NCI-H1694 treated with DMSO at 0.1 percent for 48 hours (cell line): ENCODE measurements around the gene CORO2B.

Experiments
- DNase-seq: peaks from one replicate; lab custom pipeline; 2025; lab: John Stamatoyannopoulos, UW

CORO2B gene

GRCh38 chr15:68609629-68610028 is 30.8 kb downstream of the CORO2B start:
- no peak for DNase-seq

GRCh38 chr15:68610825-68611224 is 32.0 kb downstream of the CORO2B start:
- DNase-seq: no peak

DNA sequence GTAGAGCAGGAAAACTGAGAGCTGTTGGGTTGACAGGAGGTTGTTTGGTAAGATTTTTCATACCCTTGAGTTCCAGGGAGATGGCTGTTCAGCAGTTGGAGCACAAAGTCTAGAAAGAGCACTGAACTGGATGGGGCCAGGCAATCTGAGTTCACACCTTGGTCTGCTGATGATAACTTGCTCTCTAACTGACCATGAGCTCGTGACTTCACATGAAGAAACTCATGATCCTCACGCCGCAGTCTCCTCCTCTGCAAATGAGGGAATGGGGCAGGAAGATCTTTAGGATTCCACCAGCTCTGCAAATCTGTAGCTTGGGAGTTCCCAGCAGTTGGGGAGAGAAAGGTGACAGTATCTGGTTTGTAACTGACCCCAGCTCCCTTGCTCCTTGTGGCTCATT is 33.7 kb downstream of the CORO2B start:
- DNase-seq: no peak

- DNase-seq: no peak
Observed at GRCh38 chr15:68612979-68613740, 34.4 kb downstream of the CORO2B start.

DNA sequence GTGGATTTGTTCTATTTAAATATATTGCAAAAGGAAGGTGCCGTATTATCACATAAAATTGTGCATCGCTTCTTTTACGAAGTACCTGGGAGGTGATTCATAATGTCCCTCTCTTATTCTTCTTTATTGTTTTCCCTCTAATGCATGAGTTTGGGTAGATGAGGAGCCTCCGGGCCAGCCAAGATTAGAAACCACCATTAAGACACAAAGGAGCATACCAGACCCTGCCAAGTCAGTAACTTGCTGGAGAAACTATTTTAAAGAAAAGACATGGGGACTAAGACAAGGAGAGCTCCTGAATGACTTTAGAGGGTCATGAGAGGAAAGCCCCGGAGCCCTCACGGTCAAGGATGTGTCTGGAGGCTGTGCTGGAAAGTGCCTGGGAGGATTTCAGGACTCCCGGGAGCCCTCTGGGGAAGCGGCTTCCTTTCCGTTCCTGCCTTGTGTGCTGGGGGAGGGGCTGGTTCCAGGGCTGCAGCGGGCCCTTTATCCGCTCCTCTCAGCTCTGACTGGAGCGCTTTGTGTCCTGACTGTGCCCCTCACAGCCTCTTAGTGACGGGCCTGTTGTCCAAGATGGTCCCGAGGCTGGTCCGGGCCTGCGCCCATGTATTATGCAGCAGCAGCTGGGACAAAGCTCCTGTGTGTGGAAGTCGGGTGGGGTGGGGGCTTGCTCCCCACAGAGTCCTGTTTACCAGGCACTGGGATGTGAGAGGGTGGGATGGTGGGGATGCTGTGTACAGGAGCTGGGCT is 35.7 kb downstream of the CORO2B start:
- no peak for DNase-seq

DNA sequence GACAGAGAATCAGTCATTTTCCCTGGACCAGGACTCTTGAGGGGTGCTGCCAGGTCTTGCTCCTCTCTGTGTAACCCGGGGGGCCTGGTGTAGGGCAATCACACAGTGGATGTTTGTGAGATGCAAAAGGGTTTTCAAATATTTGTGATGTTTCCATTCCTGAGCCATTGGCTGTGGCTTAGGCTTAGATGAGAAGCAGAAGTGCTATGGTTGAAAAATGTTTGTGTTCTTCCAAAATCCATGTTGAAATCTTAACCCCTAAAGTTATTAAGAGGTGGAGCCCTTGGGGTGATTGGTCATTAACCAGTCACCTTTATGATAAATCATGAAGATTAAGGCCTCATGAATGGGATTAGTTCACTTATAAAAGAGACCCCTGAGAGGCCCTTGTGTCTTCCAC is 36.5 kb downstream of the CORO2B start:
- DNase-seq: no peak

GRCh38 chr15:68615811-68616210 is 37.0 kb downstream of the CORO2B start:
- DNase-seq: no peak

DNA sequence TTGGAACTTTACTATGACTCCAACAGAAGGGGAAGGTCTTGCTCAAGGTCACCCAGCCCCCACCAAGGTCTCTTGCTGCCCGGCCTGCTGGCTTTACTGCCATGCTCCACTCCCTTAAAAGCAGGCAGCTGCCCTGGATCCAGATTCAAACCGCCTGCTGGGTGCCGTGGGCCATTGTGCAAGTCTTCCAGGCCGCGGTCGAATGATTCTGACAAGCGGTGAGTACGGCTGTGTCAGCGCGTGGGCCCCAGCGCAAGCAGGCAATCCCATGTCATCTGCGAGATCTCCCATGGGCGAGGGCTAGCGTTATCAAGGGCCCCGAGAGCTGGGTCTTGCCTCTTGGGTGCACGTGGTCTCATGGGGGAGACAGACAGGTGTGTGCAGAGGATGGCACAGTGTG is 37.6 kb downstream of the CORO2B start:
- DNase-seq: no peak

- DNase-seq: no peak
Observed at GRCh38 chr15:68617001-68617400, 38.2 kb downstream of the CORO2B start.

GRCh38 chr15:68617777-68618176 is 39.0 kb downstream of the CORO2B start:
- DNase-seq: no peak

GRCh38 chr15:68618394-68618793 is 39.6 kb downstream of the CORO2B start:
- DNase-seq: peak; percentile 60

DNA sequence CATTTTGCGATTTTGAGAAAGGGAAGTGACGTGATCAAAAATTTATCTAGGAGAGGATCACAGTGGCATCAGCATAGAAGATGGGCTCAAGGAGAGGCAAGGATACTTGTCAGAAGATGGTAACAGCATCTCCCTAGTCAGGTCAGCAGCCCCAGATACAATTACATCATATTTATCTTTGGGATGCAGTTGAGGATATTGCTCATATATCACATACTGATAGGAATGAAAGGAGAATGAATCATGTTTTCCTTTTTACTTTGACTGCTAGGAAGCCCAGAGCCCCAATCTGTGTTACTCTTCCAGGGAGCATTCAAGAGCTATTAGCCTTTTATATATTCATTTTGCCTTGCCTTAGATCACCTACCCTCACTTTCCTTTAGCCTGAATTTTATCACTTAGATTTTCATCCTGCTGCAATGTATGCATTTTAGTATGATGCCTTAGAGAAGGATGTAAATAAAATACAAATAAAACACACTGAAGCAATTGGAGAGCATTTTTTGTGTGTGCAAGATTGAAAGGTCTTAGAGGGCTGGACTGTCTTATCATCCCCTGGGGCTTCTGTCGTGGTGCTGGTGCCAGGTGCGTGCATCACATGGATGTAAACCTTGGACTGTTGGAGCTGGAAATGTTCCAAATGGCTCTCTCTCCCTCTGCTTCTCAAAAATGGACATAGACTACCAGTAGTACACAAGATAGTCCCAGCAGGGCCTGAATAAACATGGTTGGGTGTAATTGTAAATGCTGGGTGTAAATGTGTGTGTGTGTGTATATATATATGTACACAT is 40.3 kb downstream of the CORO2B start:
- no peak for DNase-seq

GRCh38 chr15:68620721-68621527 is 42.1 kb downstream of the CORO2B start:
- peak; percentile 89 for DNase-seq

- no peak for DNase-seq
Observed at GRCh38 chr15:68621535-68621934, 42.7 kb downstream of the CORO2B start.

- no peak for DNase-seq
Observed at GRCh38 chr15:68623301-68623892, 44.6 kb downstream of the CORO2B start.

DNA sequence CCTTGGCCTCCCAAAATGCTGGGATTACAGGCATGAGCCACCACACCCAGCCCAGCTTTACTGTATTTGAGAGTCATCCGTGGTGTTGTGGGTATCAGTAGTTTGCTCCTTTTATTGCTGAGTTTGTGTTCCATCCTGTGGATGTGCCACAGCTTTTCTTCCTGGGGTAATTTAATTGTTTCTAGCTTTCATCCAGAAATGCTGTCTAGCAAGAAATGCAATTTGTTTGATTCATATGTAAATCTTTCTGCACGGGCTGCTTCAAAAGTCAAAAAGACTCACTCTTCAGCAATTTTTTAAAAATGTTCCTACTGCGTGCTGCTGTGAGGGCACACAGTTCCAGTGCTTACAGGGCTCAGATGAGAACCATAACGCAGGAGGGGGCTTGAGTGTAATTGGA is 47.1 kb downstream of the CORO2B start:
- DNase-seq: no peak

- DNase-seq: no peak
Observed at GRCh38 chr15:68626283-68626682, 47.5 kb downstream of the CORO2B start.

DNA sequence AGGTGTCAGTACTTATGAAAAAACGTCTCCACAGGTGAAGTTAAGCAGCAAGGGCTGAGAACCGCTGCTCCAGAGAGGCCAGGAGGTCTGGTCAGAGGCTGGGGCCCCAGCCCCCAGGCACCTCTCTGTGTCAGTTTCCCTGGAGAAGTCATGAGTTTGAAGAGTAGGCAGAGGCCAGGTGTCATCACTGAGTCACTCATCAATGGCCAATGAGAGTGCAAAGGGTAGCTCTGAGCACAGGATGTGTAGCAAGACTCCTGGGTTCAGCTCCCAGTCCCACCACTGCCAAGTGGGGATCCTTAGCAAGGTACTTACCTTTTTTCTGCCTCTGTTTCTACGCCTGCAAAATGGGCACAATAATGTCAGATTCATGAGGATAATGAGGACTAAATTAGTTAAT is 47.9 kb downstream of the CORO2B start:
- no peak for DNase-seq

DNA sequence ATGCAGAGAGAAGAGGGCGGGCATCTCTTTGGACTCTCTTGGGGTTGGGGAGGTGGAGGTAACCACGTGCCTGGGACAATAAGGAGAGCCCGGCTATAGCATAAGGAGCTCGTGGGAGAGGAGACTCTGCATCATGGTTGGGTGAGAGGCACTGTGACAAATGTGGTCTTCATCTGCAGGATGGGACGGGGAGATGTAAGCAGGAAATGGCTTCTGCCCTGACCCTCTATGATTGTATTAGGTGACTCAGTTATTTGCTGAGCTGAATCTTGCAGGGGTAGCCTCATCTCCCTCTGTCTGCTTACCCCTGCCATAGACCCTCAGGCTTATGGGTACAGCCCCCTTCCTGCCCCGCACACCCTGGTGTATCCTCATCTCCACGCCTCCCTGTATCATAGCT is 48.7 kb downstream of the CORO2B start:
- no peak for DNase-seq

DNA sequence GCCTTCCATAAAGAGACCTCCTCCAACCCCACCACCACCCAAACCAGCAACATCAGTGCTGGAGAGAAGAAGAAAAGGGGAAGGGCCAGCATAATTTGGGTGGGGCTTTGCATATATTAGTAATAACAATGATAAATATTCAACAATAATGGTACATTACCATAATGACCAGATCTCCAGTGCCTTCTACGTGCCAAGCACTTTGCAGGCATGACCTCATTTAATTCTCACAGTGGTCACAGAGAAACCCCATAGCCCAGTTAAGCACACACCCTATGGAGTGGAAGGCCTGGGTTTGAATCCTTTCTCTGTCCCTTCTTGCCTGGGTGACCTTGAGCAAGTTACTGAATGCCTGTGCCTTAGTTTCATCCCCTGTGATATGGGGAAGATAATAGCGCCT is 49.2 kb downstream of the CORO2B start:
- no peak for DNase-seq

- peak; percentile 23 for DNase-seq
Observed at GRCh38 chr15:68629519-68630210, 50.9 kb downstream of the CORO2B start.
